Activated CD8-positive, alpha-beta T cell treated with anti-CD3 and anti-CD28 coated beads, Interleukin-2, amount 10 ng/mL, durations not matched to agents 7 days and 5 days (primary cell): ENCODE results near the gene GPN2. TPM values are rescaled to one million over a fixed set of nuclear protein-coding genes. Genes with fewer than 3 reads are reported as not detected.
A peak's percentile ranks its signal among the peaks of the same experiment; 100 is the strongest.
"Not testable (repeated sequence)": the region's sequence is repeated elsewhere in the genome, so short reads cannot be mapped to it uniquely, and the experiment has no call there.

ENCODE experiments used
- ATAC-seq: fragments of 150-1000 bp; cut with Tn5 transposase; one replicate; pipeline ENCODE4 v1.10.0; 2021; ENCODE audit warnings: moderate library complexity
- CTCF ChIA-PET: fragments of 350-600 bp; sonication (Branson Sonifier 250); formaldehyde crosslinking; loops from one replicate; lab custom pipeline; 2021; ENCODE audit warnings: antibody characterized with exemption; lab: Charles Lee
- POLR2A ChIA-PET: fragments of 350-600 bp; sonication (Branson Sonifier 250); formaldehyde crosslinking; loops from one replicate; lab custom pipeline; 2021; ENCODE audit warnings: antibody characterized with exemption; lab: Charles Lee
- DNase-seq: peaks from one replicate; pipeline ENCODE4 v3.0.0-alpha.2; 2020
- H3K27ac Mint-ChIP-seq: one replicate; pipeline ENCODE4 v1.8.0; 2021; ENCODE audit warnings: mild to moderate bottlenecking, mixed read lengths
- H3K27me3 Mint-ChIP-seq: one replicate; pipeline ENCODE4 v1.8.0; 2021; ENCODE audit warnings: low read depth, mixed read lengths
- H3K36me3 Mint-ChIP-seq: one replicate; pipeline ENCODE4 v1.8.0; 2021; ENCODE audit warnings: low read depth, mixed read lengths
- H3K4me1 Mint-ChIP-seq: one replicate; pipeline ENCODE4 v1.8.0; 2021; ENCODE audit warnings: low read depth, mixed read lengths
- H3K4me3 Mint-ChIP-seq: one replicate; pipeline ENCODE4 v1.8.0; 2021; ENCODE audit warnings: mild to moderate bottlenecking, mixed read lengths
- H3K9me3 Mint-ChIP-seq: one replicate; pipeline ENCODE4 v1.8.0; 2022; ENCODE audit warnings: mixed read lengths; ENCODE audit not compliant: insufficient read depth
- total RNA-seq, 2 experiments: library from RNA; stranded (reverse); gene quantifications; one replicate each; pipeline ENCODE4 v1.2.3, GENCODE V29; 2021

The GPN2 gene
- total RNA-seq, 2 experiments from 2014 or later: 28.9 to 32.8 TPM

DNA sequence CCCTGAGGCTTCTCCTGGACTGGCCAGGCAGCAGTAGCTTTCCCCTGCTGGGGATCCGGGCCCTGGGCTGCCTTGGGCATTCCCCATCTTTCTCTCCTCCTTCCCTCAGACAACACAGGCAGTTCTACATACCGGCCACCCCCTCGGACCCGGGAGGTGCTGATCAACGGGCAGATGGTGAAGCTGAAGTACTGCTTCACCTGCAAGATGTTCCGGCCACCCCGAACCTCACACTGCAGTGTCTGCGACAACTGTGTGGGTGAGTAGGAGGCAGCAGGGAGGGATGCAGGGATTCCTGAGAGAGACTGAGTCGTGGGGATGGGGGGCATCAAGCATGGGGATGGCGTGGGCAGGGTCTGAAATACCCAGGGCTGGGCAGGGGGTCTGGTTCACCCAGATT is 41.6 kb downstream of the GPN2 start:
- H3K36me3 Mint-ChIP-seq: peaks cover 68% of the 10 kb centered on the region
- H3K27ac Mint-ChIP-seq: peak overlapping the region; percentile 36
- no peaks in the 10 kb centered on the region for H3K9me3 Mint-ChIP-seq
- H3K4me1 Mint-ChIP-seq: peaks cover 9% of the 10 kb centered on the region
- ChIA-PET POLR2A (interaction anchor here (0.7 kb wide), 1 partner anchor 16 kb away, joined by 5 read pairs; no protein-coding TSS in a partner anchor), CTCF (interaction anchor here (0.7 to 2.7 kb wide), 3 partner anchors 15 to 246 kb away, joined by 3 to 10 read pairs (median 5); no protein-coding TSS in a partner anchor)
- no peak for DNase-seq
- no peaks in the 10 kb centered on the region for H3K27me3 Mint-ChIP-seq
- H3K4me3 Mint-ChIP-seq: no peak overlapping the region
- no peak for ATAC-seq

DNA sequence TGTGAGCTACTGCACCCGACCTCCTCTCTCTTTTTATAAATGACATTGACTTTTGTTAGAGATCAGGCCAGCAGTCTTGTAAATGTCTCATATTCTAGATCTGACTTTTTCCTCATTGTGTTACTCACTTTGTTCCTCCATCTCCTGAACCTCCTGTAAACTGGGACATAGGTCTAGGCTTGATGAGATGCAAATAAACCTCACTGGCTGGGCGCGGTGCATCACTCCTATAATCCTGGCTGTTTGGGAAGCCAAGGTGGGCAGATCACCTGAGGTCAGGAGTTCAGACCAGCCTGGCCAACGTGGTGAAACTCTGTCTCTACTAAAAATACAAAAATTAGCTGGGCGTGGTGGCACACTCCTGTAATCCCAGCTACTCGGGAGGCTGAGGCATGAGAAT is 42.3 kb downstream of the GPN2 start:
- H3K4me3 Mint-ChIP-seq, ATAC-seq, H3K27ac Mint-ChIP-seq, H3K27me3 Mint-ChIP-seq, DNase-seq, H3K4me1 Mint-ChIP-seq, H3K9me3 Mint-ChIP-seq: not testable (repeated sequence)
- CTCF ChIA-PET: interaction anchor here (1.3 to 2.7 kb wide), 2 partner anchors 14 to 245 kb away, joined by 5 to 10 read pairs; no protein-coding TSS in a partner anchor
- H3K36me3 Mint-ChIP-seq: peaks cover 63% of the 10 kb centered on the region
- POLR2A ChIA-PET: interaction anchor here (0.6 kb wide), 1 partner anchor 60 kb away, joined by 3 read pairs; no protein-coding TSS in a partner anchor

DNA sequence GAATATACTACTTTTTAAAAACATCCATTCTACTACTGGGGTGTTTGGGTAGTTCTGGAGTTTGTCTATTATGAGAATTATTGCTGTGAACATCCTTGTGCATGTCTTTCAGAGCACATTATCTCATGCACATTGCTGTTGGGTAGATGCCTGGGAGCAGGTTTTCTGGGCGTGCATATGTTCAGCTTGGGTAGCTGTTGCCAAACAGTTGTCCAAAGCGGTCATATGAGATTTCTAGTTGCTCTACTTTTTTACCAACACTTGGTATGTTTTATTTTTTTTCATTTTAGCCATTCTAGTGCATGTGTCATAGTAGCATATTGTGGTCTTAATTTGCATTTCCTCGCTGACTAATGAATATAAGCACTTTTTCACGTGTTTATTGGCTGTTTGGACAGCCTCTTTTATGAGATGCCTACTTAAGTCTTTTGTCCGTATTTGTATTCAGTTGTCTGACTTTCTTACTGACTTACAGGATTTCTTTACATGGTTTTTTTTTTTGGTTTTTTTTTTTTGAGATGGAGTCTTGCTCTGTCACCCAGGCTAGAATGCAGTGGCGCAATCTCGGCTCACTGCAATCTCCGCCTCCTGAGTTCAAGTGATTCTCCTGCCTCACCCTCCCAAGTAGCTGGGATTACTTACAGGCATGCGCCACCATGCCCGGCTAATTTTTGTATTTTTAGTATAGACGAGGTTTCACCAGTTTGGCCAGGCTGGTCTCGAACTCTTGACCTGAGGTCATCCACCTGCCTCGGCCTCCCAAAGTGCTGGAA is 45.5 kb downstream of the GPN2 start:
- ChIA-PET POLR2A (no interaction called here), CTCF (no interaction called here)
- Mint-ChIP-seq H3K4me1 (peaks cover 1% of the 10 kb centered on the region), H3K9me3 (no peaks in the 10 kb centered on the region), H3K27ac (no peak overlapping the region), H3K4me3 (no peak overlapping the region), H3K27me3 (no peaks in the 10 kb centered on the region), H3K36me3 (peaks cover 49% of the 10 kb centered on the region)
- DNase-seq (no peak), ATAC-seq (no peak)

DNA sequence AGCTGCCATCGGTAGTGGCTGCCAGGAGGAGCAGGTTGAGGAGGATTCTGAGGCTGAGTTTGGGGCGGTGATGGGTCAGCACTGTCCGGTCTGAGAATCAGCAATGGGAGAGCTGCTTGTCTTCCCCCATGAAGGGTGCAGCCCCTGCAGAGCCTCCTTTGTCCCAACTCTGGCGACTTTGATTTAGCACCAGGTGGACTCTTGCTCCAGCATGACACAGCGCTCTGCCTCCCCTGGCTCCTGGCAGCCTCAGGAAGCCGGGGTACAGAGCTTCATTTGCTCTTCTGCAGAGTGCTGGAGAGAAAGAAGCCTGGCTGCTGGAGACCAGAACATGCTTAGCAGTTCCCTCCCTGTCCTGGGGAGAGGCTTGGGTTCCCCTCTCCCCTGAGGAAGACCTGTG is 50.3 kb downstream of the GPN2 start:
- CTCF ChIA-PET: no interaction called here
- no peak for DNase-seq
- POLR2A ChIA-PET: interaction anchor here (1.3 to 2.7 kb wide), 2 partner anchors 25 to 51 kb away, joined by 3 to 11 read pairs; partner anchors contain the start of gene PIGV
- no peak overlapping the region for H3K4me3 Mint-ChIP-seq
- H3K36me3 Mint-ChIP-seq: peaks cover 58% of the 10 kb centered on the region
- no peak overlapping the region for H3K27ac Mint-ChIP-seq
- ATAC-seq: no peak
- no peaks in the 10 kb centered on the region for H3K27me3 Mint-ChIP-seq
- no peaks in the 10 kb centered on the region for H3K9me3 Mint-ChIP-seq
- H3K4me1 Mint-ChIP-seq: peaks cover 15% of the 10 kb centered on the region

DNA sequence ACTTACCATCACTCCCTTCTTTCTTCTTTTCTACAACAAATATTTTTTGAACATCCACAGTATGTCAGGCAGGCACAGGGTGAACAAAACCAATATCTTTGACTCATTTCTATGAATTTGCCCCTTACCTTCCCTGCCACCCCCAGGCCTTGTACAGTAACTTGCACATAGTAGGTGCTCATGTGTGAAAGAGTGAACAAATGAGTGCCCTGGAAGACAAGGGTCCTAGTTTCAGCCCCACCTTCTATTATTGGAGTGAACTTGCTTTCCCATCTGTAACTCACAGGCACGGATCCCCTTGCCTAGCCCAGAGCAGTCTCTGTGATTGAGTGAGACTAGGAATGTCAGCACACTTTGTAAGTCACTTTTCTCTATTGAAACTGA is 50.8 kb downstream of the GPN2 start:
- Mint-ChIP-seq H3K36me3 (peaks cover 59% of the 10 kb centered on the region), H3K27ac (peak overlapping the region; percentile 63), H3K4me3 (no peak overlapping the region), H3K4me1 (peaks cover 19% of the 10 kb centered on the region), H3K9me3 (no peaks in the 10 kb centered on the region), H3K27me3 (no peaks in the 10 kb centered on the region)
- DNase-seq: no peak
- no peak for ATAC-seq
- CTCF ChIA-PET: interaction anchor here (1.4 kb wide), 1 partner anchor 26 kb away, joined by 4 read pairs; no protein-coding TSS in a partner anchor
- POLR2A ChIA-PET: interaction anchor here (1.3 to 2.7 kb wide), 2 partner anchors 26 to 51 kb away, joined by 3 to 11 read pairs; partner anchors contain the start of gene PIGV

DNA sequence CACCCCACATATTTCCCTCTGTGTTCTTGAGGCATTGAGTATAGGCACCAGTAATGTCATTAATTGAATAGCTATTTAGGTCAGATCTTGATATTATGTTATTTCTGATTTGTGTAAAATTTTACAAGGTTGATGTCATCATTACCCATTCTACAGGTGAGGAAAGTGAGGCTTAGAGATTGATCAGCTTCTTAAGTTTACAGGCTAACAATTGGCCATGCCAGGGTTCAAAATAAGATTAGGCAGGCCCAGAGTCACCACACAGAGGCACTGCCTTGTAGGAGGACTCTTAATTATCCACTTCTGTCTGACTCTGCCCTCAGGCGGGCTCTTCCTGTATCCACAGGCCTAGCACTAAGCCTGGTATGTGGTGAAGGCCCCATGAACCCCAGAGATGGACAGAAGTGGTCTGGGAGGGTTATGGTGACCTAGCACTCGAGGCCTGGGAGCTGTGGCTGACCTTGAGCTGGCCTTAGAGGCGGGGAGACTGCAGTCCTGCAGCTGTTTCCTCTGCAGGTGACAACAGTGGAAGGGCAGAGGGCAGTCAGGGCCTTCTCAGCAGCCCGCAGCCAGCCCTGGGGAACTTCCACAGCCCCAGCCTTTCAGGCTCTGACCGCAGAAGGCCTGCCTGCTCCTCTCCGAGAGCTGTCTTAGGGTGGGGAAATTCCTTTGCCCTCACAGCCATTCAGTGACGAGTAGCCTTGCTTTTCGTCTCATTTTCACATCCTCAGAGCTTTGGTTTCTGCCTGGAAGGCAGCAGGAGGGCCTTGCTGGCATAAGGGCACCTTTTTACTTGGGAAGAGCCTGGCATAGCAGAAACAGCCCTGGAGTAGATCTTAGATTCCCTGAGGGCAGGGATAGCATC is 51.4 kb downstream of the GPN2 start:
- Mint-ChIP-seq H3K9me3 (no peaks in the 10 kb centered on the region), H3K36me3 (peaks cover 59% of the 10 kb centered on the region), H3K27ac (peak overlapping the region; percentile 63), H3K4me3 (no peak overlapping the region), H3K27me3 (no peaks in the 10 kb centered on the region), H3K4me1 (peaks cover 26% of the 10 kb centered on the region)
- CTCF ChIA-PET: interaction anchor here (0.6 to 1.4 kb wide), 4 partner anchors 11 to 50 kb away, joined by 3 to 4 read pairs (median 3); partner anchors contain the start of gene ZDHHC18
- ATAC-seq (peak; percentile 58), DNase-seq (no peak)
- POLR2A ChIA-PET: interaction anchor here (1.3 to 2.7 kb wide), 2 partner anchors 27 to 50 kb away, joined by 3 to 11 read pairs; partner anchors contain the start of gene PIGV

DNA sequence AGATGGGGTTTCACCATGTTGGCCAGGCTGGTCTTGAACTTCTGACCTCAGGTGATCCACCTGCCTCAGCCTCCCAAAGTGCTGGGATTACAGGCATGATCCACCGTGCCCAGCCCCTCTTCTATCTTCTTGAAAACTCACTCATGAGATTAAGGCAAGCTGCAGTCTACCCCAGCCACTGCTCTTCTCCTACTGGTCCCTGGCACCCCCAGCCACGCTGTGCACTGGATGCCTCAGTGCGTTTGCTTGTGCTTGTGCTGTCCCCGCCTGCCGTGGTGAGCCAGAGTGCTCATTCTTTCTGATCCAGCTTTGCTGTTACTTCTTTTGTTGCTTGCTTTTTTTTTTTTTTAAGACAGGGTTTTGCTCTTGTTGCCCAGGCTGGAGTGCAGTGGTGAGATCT is 52.4 kb downstream of the GPN2 start:
- peaks cover 64% of the 10 kb centered on the region for H3K36me3 Mint-ChIP-seq
- not testable (repeated sequence) for ATAC-seq

DNA sequence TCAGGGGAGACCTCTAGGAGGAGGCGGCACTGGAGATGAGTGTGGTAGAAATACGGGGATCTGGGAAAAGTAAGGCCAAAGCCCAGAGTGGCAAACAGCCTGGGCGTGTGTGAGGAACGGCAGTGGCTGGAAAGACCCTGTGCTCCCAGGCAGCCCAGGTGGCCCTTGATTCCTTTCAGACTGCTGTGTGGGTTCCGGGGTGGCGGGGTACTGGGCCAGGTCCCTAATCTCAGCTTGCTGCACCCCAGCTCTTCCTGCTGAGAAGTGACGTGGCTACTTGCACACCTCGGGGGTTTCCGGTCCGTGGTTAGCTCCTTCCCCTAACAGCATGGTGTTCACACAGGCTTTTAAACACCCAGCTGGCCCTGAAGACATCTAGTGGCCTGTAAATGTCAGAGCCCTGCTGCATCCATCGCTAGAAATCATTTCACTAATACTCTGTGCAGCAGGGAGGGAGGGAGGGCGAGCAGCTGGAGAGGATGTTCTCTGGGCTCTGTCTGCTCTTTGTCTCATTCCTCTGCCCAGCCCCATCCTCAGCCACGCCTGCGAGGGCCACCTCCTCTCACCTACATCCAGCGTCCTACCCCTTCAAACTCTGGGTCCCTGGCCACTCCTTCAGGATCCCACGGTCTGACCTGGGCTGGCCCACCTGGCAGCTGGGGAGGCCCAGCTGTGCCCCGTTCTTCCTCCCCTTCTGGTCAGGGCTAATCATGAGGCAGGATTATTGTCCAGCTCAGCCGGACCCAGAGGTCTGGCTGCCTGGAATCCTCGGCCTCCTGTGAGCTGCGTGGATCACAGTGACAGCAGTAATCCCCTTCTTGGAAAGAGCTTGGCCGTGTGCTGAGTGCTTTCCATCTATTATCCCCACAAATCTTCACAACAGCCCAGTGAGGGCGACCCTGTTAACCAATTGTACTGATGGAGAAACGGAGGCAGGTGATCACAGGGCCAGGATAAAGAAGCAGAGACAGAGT is 56.4 kb downstream of the GPN2 start:
- ChIA-PET POLR2A (interaction anchor here (0.6 to 4.8 kb wide), 14 partner anchors 9 to 141 kb away, joined by 3 to 33 read pairs (median 4); partner anchors contain the start of genes GPN2 and PIGV), CTCF (interaction anchor here (0.6 to 5.1 kb wide), 23 partner anchors 8 to 333 kb away, joined by 3 to 88 read pairs (median 7); partner anchors contain the start of genes GPATCH3 and PIGV)
- peak overlapping the region; percentile 98 for H3K27ac Mint-ChIP-seq
- peaks cover 65% of the 10 kb centered on the region for H3K4me1 Mint-ChIP-seq
- no peaks in the 10 kb centered on the region for H3K9me3 Mint-ChIP-seq
- H3K4me3 Mint-ChIP-seq: peak overlapping the region; percentile 69
- no peaks in the 10 kb centered on the region for H3K27me3 Mint-ChIP-seq
- ATAC-seq (peak; percentile 97), DNase-seq (peak; percentile 97)
- peaks cover 68% of the 10 kb centered on the region for H3K36me3 Mint-ChIP-seq

More for the DNA sequence above, 52.4 kb downstream of the GPN2 start:
- H3K27me3 Mint-ChIP-seq, DNase-seq, H3K4me3 Mint-ChIP-seq, H3K9me3 Mint-ChIP-seq, H3K27ac Mint-ChIP-seq: not testable (repeated sequence)
- H3K4me1 Mint-ChIP-seq: peaks cover 36% of the 10 kb centered on the region
- ChIA-PET CTCF (interaction anchor here (0.6 to 1.4 kb wide), 3 partner anchors 10 to 49 kb away, joined by 3 read pairs; partner anchors contain the start of gene ZDHHC18), POLR2A (interaction anchor here (2.7 kb wide), 1 partner anchor 28 kb away, joined by 11 read pairs; no protein-coding TSS in a partner anchor)

DNA sequence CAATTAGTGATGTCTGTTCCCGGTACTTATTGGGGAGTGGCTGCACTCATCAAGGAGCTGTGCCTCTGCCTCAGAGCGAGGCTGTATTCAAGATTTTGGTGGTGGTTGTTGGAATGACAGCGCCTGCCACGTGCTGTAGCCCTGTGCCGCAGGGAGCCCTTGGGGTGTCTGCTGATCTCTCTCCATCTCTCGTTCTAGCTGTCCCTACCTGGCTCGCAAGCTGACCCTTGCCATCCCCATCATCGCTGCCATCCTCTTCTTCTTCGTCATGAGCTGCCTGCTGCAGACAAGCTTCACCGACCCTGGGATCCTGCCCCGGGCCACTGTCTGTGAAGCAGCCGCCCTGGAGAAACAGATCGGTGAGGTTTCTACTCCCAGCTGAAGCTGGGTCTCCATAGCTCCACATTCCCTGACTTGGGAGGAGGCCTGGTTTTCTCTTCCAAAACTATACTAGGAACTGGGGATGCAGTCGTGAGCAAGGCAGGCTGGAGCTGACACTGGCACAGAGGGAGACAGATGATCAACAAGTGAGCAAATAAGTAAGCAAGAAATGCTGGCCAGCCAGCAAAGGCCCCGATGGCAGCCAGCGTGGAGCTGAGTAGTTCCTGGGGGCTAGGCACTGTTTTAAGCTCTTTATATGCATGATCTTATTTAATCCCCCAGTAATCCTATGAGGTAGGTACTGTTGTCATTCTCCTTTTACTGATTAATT is 57.7 kb downstream of the GPN2 start:
- ATAC-seq: no peak
- ChIA-PET POLR2A (interaction anchor here (2.1 to 4.8 kb wide), 4 partner anchors 11 to 135 kb away, joined by 9 to 33 read pairs (median 22); partner anchors contain the start of gene PIGV), CTCF (interaction anchor here (1.0 to 5.1 kb wide), 17 partner anchors 10 to 332 kb away, joined by 4 to 88 read pairs (median 8); partner anchors contain the start of genes GPATCH3 and PIGV)
- Mint-ChIP-seq H3K36me3 (peaks cover 66% of the 10 kb centered on the region), H3K27ac (peak overlapping the region; percentile 98), H3K9me3 (no peaks in the 10 kb centered on the region), H3K27me3 (no peaks in the 10 kb centered on the region), H3K4me3 (peak overlapping the region; percentile 69), H3K4me1 (peaks cover 71% of the 10 kb centered on the region)
- DNase-seq: no peak
